ENCODE results near the gene ZNF598. TPM values are rescaled to one million over a fixed set of nuclear protein-coding genes. Genes with fewer than 3 reads are reported as not detected.

ZNF598 gene
- total RNA-seq, 2 donors from 2014 or later = 45.4 to 64.3 TPM

DNA sequence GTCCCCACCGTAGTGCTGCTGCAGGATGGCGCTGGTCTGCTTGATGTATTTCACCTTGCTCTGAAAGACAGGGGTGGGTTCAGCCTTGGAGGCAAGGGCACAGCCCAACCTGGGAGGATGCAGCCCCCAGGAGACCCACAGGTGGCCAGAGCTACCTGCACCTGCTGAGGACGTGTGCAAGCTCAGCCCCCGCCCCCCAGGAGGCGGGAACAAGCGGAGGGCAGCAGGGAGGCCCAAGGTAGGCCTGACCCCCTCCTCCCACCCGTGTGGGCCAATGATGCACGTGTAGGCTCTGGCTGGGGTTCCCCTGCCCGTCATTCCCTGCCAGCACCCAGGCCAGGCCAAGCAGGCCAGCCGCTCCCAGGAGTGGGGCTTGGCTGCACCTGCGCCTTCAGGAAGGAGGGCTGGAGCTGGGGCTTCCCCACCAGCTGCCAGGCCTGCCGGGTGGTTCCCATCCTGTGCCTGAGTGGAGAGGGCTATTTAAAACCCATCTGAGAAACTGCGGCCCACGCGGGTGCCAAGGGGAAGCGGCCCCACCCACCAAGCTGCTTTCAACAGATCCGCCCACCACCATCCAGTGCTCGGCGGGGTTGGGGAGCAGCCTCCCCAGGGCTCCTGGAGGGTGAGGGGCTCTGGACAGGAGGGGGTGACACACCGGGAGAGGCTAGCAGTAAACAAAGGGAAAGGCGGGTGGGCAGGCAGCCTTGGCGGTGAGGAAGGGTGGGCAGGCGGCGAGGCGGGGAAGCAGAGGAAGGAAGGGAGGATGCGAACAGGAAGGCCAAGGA is 34.2 kb upstream of the ZNF598 start:
- intact Hi-C loops (cut with DNase I) = no loop called here
- Histone ChIP-seq H3K9me3 (no peaks in the 10 kb centered on the region), H3K4me1 (peaks cover 63% of the 10 kb centered on the region), H3K36me3 (no peaks in the 10 kb centered on the region), H3K9ac (ENCODE audit: low read depth in 2 of 2, low read length in 2 of 2) (peak overlapping the region in 1 of 2 donors; percentile 64), H3K4me3 (no peak overlapping the region), H3K27me3 (no peaks in the 10 kb centered on the region), H3K27ac (peak overlapping the region; percentile 80)
- TF ChIP-seq, protein P1, sequence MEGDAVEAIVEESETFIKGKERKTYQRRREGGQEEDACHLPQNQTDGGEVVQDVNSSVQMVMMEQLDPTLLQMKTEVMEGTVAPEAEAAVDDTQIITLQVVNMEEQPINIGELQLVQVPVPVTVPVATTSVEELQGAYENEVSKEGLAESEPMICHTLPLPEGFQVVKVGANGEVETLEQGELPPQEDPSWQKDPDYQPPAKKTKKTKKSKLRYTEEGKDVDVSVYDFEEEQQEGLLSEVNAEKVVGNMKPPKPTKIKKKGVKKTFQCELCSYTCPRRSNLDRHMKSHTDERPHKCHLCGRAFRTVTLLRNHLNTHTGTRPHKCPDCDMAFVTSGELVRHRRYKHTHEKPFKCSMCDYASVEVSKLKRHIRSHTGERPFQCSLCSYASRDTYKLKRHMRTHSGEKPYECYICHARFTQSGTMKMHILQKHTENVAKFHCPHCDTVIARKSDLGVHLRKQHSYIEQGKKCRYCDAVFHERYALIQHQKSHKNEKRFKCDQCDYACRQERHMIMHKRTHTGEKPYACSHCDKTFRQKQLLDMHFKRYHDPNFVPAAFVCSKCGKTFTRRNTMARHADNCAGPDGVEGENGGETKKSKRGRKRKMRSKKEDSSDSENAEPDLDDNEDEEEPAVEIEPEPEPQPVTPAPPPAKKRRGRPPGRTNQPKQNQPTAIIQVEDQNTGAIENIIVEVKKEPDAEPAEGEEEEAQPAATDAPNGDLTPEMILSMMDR (IDR thresholded peaks at IDR 0.05) = no peak
- DNase-seq = peak; percentile 74

DNA sequence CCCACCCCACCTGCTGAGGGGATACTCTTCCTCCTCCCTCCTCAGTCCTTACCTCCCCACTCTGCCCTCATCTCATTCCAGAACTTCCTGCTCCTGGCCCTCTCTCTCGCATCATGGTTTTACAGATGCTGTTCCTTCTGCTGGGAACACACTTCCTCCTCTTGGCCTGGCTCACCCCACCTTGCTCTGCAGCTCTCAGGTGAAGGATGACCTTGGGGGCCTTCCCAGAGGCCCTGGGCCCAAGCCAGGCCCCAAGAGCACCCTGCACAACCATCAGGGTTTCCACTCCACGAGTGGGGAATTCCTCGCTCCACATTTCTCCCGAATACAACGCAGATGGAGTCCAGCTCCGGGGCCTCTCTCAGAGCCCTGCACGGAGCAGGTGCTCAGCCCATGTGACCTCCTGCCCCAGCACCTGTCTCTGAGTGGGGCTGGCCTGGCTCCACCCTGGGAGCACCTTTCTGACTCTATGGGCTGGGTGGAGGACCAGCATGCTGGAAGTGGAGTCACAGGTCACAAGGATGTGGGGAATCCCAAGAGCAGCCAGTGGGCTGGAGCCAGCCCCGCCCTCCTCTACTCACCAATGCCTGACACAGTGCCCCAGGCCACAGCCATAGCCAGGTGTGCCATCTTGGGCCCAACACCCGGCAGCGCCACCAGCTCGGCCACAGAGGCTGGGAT is 33.5 kb upstream of the ZNF598 start:
- peak overlapping the region in 1 of 2 donors; percentile 64 for H3K9ac ChIP-seq (ENCODE audit: low read depth in 2 of 2, low read length in 2 of 2)
- TF ChIP-seq, protein P1 (IDR thresholded peaks at IDR 0.05) = no peak
- H3K4me1 ChIP-seq = peaks cover 60% of the 10 kb centered on the region
- H3K36me3 ChIP-seq = no peaks in the 10 kb centered on the region
- intact Hi-C loops (cut with DNase I) = no loop called here
- peak overlapping the region; percentile 80 for H3K27ac ChIP-seq
- no peaks in the 10 kb centered on the region for H3K9me3 ChIP-seq
- peak; percentile 86 for DNase-seq
- H3K4me3 ChIP-seq = no peak overlapping the region
- H3K27me3 ChIP-seq = no peaks in the 10 kb centered on the region

- H3K27ac ChIP-seq = peak overlapping the region; percentile 85
- peak; percentile 62 for DNase-seq
- H3K27me3 ChIP-seq = no peaks in the 10 kb centered on the region
- H3K9me3 ChIP-seq = no peaks in the 10 kb centered on the region
- H3K4me3 ChIP-seq = no peak overlapping the region
- no peaks in the 10 kb centered on the region for H3K36me3 ChIP-seq
- TF ChIP-seq, protein P1 (IDR thresholded peaks at IDR 0.05) = no peak
- intact Hi-C loops (cut with DNase I) = no loop called here
- H3K4me1 ChIP-seq = peaks cover 60% of the 10 kb centered on the region
- H3K9ac ChIP-seq (ENCODE audit: low read depth in 2 of 2, low read length in 2 of 2) = peak overlapping the region; percentile 13 to 68
These were observed 32.8 kb upstream of the ZNF598 start for GRCh38 chr16:2042171-2042985.

DNA sequence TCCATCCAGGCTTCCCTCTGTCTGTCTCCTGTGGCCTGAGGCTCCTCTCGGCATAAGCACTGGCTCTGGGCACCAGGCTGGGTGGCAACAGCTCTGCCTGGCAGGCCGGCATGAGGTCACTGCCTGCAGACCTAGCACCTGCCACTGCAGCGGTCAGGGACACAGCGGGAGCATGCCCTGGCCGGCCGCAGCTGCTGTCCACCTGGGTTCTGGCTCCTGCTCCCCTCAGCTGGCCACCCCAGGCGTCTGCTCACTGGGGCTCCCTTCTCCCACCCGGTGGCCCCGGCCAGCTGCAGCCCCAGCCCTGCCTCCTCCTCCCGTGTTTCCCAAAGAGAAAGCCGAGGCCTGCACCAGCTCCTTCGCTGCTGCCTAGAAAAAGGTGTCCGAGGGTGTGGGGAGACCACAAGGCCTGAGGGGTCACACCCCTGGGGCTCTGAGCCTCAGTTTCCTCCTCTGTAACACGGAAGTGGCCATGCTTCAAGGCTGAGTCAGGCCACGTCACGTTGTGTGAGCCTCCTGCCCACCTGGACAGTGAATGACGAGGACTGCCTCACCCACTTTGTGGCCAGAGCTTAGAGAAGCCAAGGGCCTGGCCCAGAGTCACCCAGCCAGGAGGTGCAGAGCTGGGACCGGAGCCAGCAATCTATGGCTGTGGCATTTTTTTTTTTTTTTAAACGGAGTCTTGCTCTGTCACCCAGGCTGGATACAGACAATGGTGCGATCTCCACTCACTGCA is 31.3 kb upstream of the ZNF598 start:
- Histone ChIP-seq H3K27ac (peak overlapping the region; percentile 85), H3K4me3 (no peak overlapping the region), H3K36me3 (no peaks in the 10 kb centered on the region), H3K9ac (ENCODE audit: low read depth in 2 of 2, low read length in 2 of 2) (peak overlapping the region; percentile 22 to 52), H3K27me3 (no peaks in the 10 kb centered on the region), H3K4me1 (peaks cover 52% of the 10 kb centered on the region), H3K9me3 (no peaks in the 10 kb centered on the region)
- intact Hi-C loops (cut with DNase I) = no loop called here
- peak; percentile 81 for DNase-seq
- TF ChIP-seq, protein P1 (IDR thresholded peaks at IDR 0.05) = no peak
